PC-3 (cell line): ENCODE data around the gene STX8. TPM values are rescaled to one million over a fixed set of nuclear protein-coding genes. Genes with fewer than 3 reads are reported as not detected.

Source experiments
- ATAC-seq: fragments of 200-7000 bp; cut with Tn5 transposase; 2 replicates; pipeline ENCODE4 v1.9.1; 2020; ENCODE audit warnings: mild to moderate bottlenecking, moderate library complexity
- BruUV-seq: library from RNA; stranded (reverse); fragments of 400-500 nt; replicated peaks from 2 replicates; lab custom pipeline; 2021; lab: Mats Ljungman, UMichigan
- CTCF ChIA-PET: fragments of 300-600 bp; sonication (Branson Sonifier 250); formaldehyde crosslinking; loops from one replicate; lab custom pipeline; 2022; ENCODE audit warnings: antibody characterized with exemption; lab: Charles Lee
- POLR2A ChIA-PET: fragments of 300-600 bp; sonication (Branson Sonifier 250); formaldehyde crosslinking; loops from one replicate; lab custom pipeline; 2022; ENCODE audit warnings: antibody characterized with exemption; ENCODE audit not compliant: unreplicated experiment; lab: Charles Lee
- DNase-seq: peaks from one replicate; pipeline ENCODE4 v3.0.0-alpha.2; 2015
- H2AFZ ChIP-seq: fragments of 300-600 bp; sonication (generic); 2 replicates; pipeline ENCODE4 v1.6.0; 2016; ENCODE audit warnings: antibody characterized with exemption, low read length
- H3F3A ChIP-seq: fragments of 300-600 bp; sonication (generic); one replicate; pipeline ENCODE4 v1.6.0; 2017; ENCODE audit warnings: antibody characterized with exemption, low read length, control low read depth, mild to moderate bottlenecking; ENCODE audit not compliant: unreplicated experiment
- H3K27ac ChIP-seq: fragments of 300-600 bp; sonication (generic); 2 replicates; pipeline ENCODE4 v1.5.1; 2016; ENCODE audit warnings: mild to moderate bottlenecking, low read length
- H3K27me3 ChIP-seq: fragments of 300-600 bp; sonication (generic); 2 replicates; pipeline ENCODE4 v1.6.1; 2016; ENCODE audit warnings: low read length, mixed read lengths
- H3K36me3 ChIP-seq: fragments of 300-600 bp; sonication (generic); 2 replicates; pipeline ENCODE4 v1.6.1; 2016; ENCODE audit warnings: low read depth, mixed run types, low read length, mixed read lengths
- H3K4me1 ChIP-seq: fragments of 300-600 bp; sonication (generic); 2 replicates; pipeline ENCODE4 v1.5.1; 2016; ENCODE audit warnings: low read length; ENCODE audit not compliant: insufficient read depth
- H3K4me2 ChIP-seq: fragments of 300-600 bp; sonication (generic); 2 replicates; pipeline ENCODE4 v1.6.0; 2016; ENCODE audit warnings: low read length
- H3K4me3 ChIP-seq: fragments of 300-600 bp; sonication (generic); 2 replicates; pipeline ENCODE4 v1.5.1; 2016; ENCODE audit warnings: mild to moderate bottlenecking, low read length, mixed read lengths
- H3K79me2 ChIP-seq: fragments of 300-600 bp; sonication (generic); 2 replicates; pipeline ENCODE4 v1.6.1; 2017; ENCODE audit warnings: low read length, mixed read lengths
- H3K9ac ChIP-seq: fragments of 300-600 bp; sonication (generic); 2 replicates; pipeline ENCODE4 v1.6.0; 2016; ENCODE audit warnings: mild to moderate bottlenecking, low read length
- H3K9me2 ChIP-seq: fragments of 300-600 bp; sonication (generic); replicated peaks from 2 replicates; pipeline ENCODE4 v1.6.1; 2016; ENCODE audit warnings: mixed run types, low read length, mixed read lengths
- H3K9me3 ChIP-seq: fragments of 300-600 bp; sonication (generic); 2 replicates; pipeline ENCODE4 v1.6.1; 2016; ENCODE audit warnings: low read length, mixed read lengths
- H4K20me1 ChIP-seq: fragments of 300-600 bp; sonication (generic); 2 replicates; pipeline ENCODE4 v1.6.1; 2016; ENCODE audit warnings: low read length, mixed read lengths
- EZH2 ChIP-seq: fragments of 300-600 bp; sonication (generic); IDR thresholded peaks from one replicate; pipeline ENCODE4 v1.6.1; 2017; ENCODE audit warnings: antibody characterized with exemption, mild to moderate bottlenecking, low read length; ENCODE audit not compliant: unreplicated experiment
- EZH2phosphoT487 ChIP-seq: fragments of 300-600 bp; sonication (generic); IDR thresholded peaks from 2 replicates; pipeline ENCODE4 v1.6.1; 2018; ENCODE audit warnings: mild to moderate bottlenecking, antibody characterized with exemption, low read length, borderline replicate concordance
- intact Hi-C: fragments of 100-400 bp; cut with micrococcal nuclease; formaldehyde crosslinking; loops from 2 replicates; pipeline ENCODE4 v1.9.0; 2023
- total RNA-seq: library from RNA; depleted of rRNA; stranded (reverse); fragments of >200 nt; gene quantifications from 2 replicates; pipeline ENCODE4 v1.2.3, GENCODE V29; 2014
- TF ChIP-seq, protein P1 (sequence below): fragments of 300-600 bp; sonication (generic); conservative IDR thresholded peaks from 2 replicates; pipeline ENCODE4 v1.5.1; 2017; ENCODE audit warnings: antibody characterized with exemption, low read depth, mild to moderate bottlenecking, low read length

The STX8 gene
- total RNA-seq, 1 experiment from 2014 or later, result 57.4 TPM

DNA sequence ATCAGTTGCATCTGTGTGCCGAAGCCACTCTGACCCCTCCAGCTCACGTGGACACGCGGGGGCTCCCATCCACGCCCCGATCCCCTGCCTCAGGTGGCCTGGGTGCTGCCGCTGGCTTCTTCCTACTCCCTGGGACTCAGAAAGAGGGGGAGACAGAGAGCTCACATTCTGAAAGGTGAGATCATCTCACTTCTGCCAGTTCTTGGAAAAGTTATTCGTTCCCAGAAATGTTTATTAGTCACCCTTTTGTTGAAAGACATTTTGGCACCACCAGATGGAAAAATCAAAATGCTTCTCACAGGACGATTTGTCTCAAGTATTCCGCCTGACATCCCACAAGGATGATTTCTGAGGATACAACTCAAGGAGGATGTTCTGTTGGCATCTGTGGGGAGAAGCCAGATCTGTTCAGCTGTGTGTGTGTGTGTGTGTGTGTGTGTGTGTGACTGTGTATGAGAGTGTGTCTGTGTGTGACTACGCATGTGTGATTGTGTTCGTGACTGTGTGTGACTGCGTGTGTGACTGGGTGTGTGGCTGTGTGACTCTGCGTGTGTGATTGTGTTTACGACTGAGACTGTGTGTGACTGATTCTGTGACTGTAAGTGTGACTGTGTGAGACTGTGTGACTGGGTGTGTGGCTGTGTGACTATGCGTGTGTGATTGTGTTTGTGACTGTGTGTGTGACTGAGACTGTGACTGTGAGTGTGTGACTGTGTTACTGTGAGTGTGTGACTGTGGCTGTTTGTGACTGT lies 347.0 kb downstream of the STX8 start:
- ChIA-PET POLR2A (no interaction called here), CTCF (no interaction called here)
- DNase-seq (no peak), ATAC-seq (no peak)
- intact Hi-C loops, result no loop called here
- Histone ChIP-seq H3K27ac (no peak overlapping the region), H2AFZ (no peak overlapping the region), H3K79me2 (no peaks in the 10 kb centered on the region), H3K9me3 (no peaks in the 10 kb centered on the region), H3F3A (no peaks in the 10 kb centered on the region), H3K27me3 (no peaks in the 10 kb centered on the region), H3K4me3 (no peak overlapping the region), H3K9me2 (no peaks in the 10 kb centered on the region), H3K4me2 (no peak overlapping the region), H3K4me1 (no peaks in the 10 kb centered on the region), H3K9ac (no peak overlapping the region), H3K36me3 (no peaks in the 10 kb centered on the region), H4K20me1 (no peaks in the 10 kb centered on the region)
- TF ChIP-seq EZH2phosphoT487, result no peak
- no TSS peak for BruUV-seq

DNA sequence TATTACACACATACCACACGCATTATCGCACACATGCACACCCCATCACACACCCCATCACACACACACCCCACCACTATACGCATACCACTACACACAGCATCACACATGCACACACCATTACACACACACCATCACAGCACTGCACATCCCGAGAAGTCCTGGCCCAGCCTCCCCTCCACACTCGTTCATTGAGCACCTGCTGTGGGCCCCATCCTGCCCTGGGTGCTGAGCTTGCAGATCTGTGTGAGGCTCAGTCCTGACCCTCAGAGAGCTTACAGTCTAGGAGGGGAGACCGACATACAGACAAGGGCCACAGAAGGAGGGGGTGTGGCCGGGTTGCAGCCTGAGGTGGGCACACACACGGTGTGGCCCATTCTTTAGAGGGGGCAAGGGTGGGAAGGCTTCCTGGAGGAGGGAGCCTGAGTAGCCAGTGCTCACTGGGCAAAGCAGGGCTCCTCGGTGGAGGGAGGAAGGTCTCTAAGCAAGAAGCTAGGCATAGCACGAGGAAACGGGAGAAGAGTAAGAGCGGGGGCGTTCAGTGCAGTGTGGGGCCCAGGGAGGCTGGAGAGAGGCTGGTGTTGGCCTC lies 347.7 kb downstream of the STX8 start:
- Histone ChIP-seq H3K9me3 (no peaks in the 10 kb centered on the region), H3K4me1 (no peaks in the 10 kb centered on the region), H3K27me3 (no peaks in the 10 kb centered on the region), H3K79me2 (no peaks in the 10 kb centered on the region), H4K20me1 (no peaks in the 10 kb centered on the region), H3K9ac (no peak overlapping the region), H3K36me3 (no peaks in the 10 kb centered on the region), H3K27ac (no peak overlapping the region), H3K4me3 (no peak overlapping the region), H3K4me2 (no peak overlapping the region), H2AFZ (no peak overlapping the region), H3K9me2 (no peaks in the 10 kb centered on the region), H3F3A (no peaks in the 10 kb centered on the region)
- ATAC-seq (no peak), DNase-seq (no peak)
- TF ChIP-seq EZH2phosphoT487, result no peak
- intact Hi-C loops, result no loop called here
- BruUV-seq, result no TSS peak
- ChIA-PET POLR2A (no interaction called here), CTCF (no interaction called here)

DNA sequence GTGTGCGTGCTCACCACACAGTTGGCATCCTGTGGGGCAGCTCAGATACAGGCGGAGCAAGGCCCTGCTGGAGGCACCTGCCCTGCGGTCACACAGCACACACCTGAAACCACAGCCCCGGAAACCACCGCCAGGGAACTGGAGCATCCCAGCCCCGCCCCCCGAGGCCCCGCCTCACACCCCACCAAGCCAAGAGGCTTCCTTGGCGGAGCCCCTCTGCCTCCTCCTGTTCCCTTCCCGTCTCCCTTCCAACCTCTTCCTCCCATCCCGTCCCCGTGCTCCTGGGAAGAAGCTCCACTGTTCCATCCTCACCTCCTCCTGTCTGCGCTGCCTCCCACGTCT lies 348.9 kb downstream of the STX8 start:
- Histone ChIP-seq H3K36me3 (no peaks in the 10 kb centered on the region), H3K4me3 (no peak overlapping the region), H4K20me1 (no peaks in the 10 kb centered on the region), H3K27ac (no peak overlapping the region), H3K79me2 (no peaks in the 10 kb centered on the region), H3F3A (no peaks in the 10 kb centered on the region), H3K9ac (no peak overlapping the region), H3K9me2 (no peaks in the 10 kb centered on the region), H2AFZ (no peak overlapping the region), H3K4me1 (no peaks in the 10 kb centered on the region), H3K9me3 (no peaks in the 10 kb centered on the region), H3K27me3 (no peaks in the 10 kb centered on the region), H3K4me2 (no peak overlapping the region)
- ChIA-PET CTCF (no interaction called here), POLR2A (no interaction called here)
- no TSS peak for BruUV-seq
- DNase-seq (no peak), ATAC-seq (no peak)
- TF ChIP-seq, protein P1, sequence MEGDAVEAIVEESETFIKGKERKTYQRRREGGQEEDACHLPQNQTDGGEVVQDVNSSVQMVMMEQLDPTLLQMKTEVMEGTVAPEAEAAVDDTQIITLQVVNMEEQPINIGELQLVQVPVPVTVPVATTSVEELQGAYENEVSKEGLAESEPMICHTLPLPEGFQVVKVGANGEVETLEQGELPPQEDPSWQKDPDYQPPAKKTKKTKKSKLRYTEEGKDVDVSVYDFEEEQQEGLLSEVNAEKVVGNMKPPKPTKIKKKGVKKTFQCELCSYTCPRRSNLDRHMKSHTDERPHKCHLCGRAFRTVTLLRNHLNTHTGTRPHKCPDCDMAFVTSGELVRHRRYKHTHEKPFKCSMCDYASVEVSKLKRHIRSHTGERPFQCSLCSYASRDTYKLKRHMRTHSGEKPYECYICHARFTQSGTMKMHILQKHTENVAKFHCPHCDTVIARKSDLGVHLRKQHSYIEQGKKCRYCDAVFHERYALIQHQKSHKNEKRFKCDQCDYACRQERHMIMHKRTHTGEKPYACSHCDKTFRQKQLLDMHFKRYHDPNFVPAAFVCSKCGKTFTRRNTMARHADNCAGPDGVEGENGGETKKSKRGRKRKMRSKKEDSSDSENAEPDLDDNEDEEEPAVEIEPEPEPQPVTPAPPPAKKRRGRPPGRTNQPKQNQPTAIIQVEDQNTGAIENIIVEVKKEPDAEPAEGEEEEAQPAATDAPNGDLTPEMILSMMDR, result no peak
- TF ChIP-seq EZH2phosphoT487, result no peak
- no peak for TF ChIP-seq EZH2
- intact Hi-C loops, result no loop called here
